GM21360 (cell line): Measurements from ENCODE around the gene NDST3.

Experiments
- ATAC-seq: cut with Tn5 transposase; IDR thresholded peaks from one replicate; pipeline ENCODE4 v1.9.1; 2021; ENCODE audit warnings: mild to moderate bottlenecking, moderate library complexity; ENCODE audit not compliant: unreplicated experiment

Gene NDST3

GRCh38 chr4:118173126-118173525 lies 138.8 kb downstream of the NDST3 start:
- ATAC-seq: no peak

GRCh38 chr4:118173956-118174725 lies 139.9 kb downstream of the NDST3 start:
- no peak for ATAC-seq

DNA sequence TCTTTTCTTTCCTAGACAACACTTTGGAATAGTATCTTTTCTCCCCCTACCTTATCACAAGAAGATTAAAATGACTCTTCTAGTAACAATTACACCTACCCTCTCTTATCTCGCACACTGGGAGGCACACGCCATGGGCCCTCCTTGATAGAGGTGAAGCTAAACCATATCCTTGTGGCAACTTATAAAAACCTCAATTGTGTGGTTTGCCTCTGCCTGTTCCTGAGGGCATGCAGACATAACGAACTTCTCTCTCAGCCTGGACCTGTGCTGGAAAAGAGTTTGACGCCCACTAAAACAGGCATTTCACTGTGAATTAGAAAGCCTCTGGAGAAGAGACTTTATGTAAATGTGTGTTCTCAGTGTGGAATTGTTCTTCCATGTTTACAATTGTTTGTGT lies 141.2 kb downstream of the NDST3 start:
- no peak for ATAC-seq

DNA sequence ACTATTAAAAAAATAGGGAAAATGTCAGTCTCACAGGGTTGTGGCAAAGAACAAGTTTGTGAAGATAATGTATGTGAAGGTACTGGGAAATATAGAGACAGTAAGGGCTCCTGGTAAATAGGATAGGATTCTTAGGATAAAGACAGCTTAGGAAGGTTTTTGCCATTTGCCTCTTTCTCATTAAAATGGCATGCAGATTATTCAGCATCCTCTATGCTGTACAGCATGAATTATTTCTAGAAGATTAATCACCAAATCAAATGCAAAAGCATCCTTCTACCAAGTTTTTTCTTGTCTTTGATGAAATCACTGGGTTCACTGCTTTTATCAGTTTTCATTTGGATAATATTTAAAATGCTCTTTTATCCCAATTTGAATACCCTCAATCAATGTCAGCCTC lies 142.8 kb downstream of the NDST3 start:
- no peak for ATAC-seq

DNA sequence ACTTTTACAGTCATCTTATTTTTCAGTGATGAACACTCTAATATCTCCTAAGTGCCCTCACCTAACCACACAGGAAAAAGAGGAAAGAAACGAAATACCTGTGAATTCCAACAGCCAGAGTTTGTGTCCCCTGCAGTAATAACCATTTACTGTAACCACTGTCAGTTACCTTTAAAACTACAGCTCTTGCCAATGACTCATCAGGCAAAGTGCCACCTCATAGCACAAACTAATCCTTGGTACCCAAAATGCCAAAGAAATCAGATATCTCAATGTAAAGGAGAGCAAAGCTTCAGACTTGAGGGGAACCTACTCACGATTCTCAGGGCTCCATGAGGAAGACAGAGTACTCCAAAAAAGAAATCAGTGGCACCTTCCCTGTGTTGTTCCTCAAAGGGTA lies 146.5 kb downstream of the NDST3 start:
- ATAC-seq: no peak

DNA sequence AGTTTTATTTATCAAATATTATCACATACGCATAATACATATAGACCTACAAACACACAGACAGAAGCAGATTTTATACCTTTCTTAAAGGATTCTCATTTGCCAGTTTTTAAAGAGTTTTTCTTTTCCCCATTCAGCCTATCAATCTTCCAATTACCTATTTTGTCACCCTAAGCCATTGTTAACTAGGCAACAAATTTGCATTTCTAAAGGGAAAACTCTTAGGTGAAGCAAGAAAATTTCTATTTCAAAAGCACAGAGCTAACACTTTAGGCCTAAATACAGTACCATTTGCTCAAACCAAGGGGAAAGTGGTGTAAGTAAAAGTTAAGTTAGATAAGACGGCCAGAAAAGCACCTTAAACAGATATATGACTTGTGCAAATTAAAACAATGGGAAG lies 156.6 kb downstream of the NDST3 start:
- ATAC-seq: no peak

DNA sequence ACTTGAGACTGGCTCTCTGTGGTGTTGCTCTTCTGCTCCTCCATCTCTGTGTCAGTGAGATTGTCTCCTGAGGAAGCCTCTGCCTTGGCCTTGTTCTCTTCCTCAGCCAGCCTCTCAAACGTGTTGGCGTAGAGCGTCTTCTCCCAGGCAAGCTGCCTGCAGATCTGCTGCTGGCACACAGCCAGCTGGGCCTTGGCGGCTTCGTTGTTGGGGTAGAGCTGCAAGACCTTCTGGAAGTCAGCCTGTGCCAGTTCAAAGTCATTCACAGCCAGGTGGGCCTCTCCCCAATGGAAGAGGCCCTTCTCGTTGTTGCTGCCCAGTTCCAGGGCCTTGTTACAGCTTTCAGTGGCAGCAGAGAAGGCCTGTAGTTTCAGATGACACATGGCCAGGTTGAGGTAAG lies 159.1 kb downstream of the NDST3 start:
- no peak for ATAC-seq

DNA sequence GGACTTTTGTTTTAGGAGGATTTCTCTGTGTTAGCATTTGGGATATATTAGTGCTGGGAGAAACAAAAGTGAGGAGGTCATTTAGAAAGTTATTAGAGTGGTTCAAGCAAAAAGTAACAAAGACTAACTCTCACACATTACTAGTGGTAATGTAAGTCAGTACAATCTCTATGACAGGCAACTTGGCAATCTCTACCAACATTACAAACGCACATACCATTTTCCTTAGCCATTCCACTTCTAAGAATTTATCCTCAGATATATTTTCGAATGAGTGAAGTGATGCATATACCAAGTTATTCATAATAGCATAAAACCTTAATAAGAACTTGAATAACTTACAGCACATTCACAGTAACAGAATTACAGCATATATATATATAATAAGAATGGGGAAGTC lies 172.3 kb downstream of the NDST3 start:
- ATAC-seq: no peak

DNA sequence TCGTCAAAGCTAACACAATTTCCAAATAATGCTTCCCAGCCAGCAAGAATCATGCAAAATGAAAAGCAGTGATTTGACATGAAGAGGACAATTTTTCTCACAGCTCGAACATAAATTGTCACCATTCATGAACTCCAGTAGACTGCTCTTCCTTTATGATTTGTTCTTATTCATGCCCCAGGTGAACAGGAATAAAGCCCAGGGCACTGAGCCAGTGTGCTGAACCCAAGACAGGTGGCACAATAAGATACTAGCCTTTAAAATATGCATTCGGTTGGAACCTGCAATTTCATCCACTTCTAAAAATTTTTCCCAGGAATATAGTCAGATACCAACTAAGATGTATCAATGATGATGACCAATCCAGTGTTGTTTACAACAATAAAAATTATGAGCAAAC lies 178.8 kb downstream of the NDST3 start:
- ATAC-seq: no peak

DNA sequence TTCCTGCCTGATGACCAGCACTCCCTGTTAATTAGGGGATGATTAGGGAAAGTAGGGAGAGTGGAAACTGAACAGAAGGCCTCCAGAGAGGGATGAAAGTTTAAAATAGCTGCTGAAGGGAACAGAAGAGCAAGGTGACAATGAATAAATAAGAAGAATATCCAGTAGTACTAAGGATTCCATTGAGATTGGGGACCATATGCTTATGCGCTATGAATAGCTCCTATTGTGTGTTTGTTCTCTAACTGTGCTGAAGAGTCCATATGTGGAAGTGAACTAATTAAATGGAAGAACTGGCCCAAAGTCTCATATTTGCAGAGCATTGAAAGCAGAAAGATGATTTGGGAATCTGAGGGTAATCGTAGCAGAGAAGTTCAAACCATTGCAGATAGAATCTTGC lies 181.5 kb downstream of the NDST3 start:
- no peak for ATAC-seq

GRCh38 chr4:118221227-118221800 lies 187.0 kb downstream of the NDST3 start:
- no peak for ATAC-seq

- ATAC-seq: peak; percentile 79
Observed at GRCh38 chr4:118224243-118224829, 190.1 kb downstream of the NDST3 start.

- ATAC-seq: no peak
Observed at GRCh38 chr4:118225511-118225910, 191.2 kb downstream of the NDST3 start.

GRCh38 chr4:118226311-118227010 lies 192.2 kb downstream of the NDST3 start:
- ATAC-seq: no peak

DNA sequence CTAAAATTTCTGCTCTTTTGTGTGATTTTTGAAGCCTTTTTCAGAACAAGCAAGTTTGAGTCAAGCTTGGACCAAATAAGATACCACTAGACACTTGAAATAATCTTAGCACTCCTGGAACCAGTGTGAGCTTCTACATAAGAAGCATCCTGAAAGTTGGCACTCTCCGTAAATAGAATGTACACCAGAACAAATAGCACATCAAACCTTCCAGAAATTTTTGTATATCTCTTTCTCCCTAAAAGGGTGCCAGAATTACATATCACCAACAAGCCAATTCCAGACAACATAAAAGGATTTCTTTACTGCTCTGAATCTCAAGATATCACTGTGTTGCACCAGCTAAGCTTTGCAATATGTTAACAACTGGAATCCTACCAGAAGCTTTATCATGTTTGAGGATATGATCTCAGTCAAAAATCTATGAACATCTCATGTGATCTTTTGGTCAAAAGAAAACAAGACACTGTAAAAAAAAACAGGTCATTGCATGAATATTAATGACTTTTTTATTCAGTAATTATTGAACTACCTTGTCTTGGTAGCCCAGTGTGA lies 201.4 kb downstream of the NDST3 start:
- ATAC-seq: no peak

GRCh38 chr4:118237531-118237930 lies 203.2 kb downstream of the NDST3 start:
- ATAC-seq: no peak

GRCh38 chr4:118249890-118250289 lies 215.6 kb downstream of the NDST3 start:
- no peak for ATAC-seq

GRCh38 chr4:118254368-118254767 lies 220.1 kb downstream of the NDST3 start:
- ATAC-seq: no peak

DNA sequence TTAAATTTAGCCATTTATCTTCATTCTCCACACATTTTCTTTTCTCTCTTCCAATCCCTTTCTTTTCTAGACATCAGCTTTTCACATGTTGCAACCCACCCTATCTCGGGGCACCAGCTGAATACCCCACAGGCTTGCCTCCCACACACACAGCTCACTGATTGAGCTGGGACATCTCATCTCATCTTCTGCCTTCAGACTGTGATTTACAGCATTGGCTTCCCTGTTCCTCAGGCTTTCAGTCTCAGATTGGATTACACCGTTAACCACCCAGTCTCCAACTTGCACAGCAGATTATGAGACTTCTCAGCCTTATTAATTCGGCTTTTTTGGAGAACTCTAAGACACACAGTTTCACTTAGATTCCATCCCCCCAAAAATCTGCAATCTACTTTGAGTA lies 224.8 kb downstream of the NDST3 start:
- ATAC-seq: no peak

- no peak for ATAC-seq
Observed at GRCh38 chr4:118260309-118260708, 226.0 kb downstream of the NDST3 start.

DNA sequence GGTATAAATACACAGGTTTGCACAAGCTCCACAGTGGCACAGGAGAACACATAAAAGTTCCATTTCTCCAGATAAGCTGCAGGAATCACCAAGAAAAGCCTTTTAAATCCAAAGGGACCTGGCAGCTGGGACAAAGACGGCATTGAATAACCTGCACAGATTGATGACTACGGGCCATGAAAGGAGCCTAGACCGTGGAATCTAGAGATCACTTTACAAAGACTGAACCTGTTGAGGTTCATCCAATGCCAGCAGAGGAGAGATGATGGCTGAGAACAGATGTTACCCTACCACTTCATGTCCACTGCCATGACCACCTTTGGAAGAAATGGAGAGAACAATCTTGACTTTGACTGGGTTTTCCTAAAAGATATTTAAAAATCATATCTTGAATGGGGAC lies 229.8 kb downstream of the NDST3 start:
- ATAC-seq: no peak
